Ishikawa (cell line): ENCODE measurements around the gene ZSWIM4.

ENCODE experiments used
- CEBPB ChIP-seq: IDR thresholded peaks from 2 replicates; pipeline ENCODE4 v1.6.1; 2012
- CREB1 ChIP-seq: IDR thresholded peaks from 2 replicates; pipeline ENCODE4 v1.6.1; 2012; ENCODE audit warnings: low read depth
- EGR1 ChIP-seq: IDR thresholded peaks from 2 replicates; pipeline ENCODE4 v1.6.1; 2012
- EP300 ChIP-seq: IDR thresholded peaks from 2 replicates; pipeline ENCODE4 v1.6.1; 2012; ENCODE audit warnings: borderline replicate concordance
- FOXM1 ChIP-seq: IDR thresholded peaks from 2 replicates; pipeline ENCODE4 v1.6.1; 2012; ENCODE audit warnings: low read depth, borderline replicate concordance
- MAX ChIP-seq: IDR thresholded peaks from 2 replicates; pipeline ENCODE4 v1.6.1; 2012
- NFIC ChIP-seq: IDR thresholded peaks from 2 replicates; pipeline ENCODE4 v1.6.1; 2012
- RAD21 ChIP-seq: IDR thresholded peaks from 2 replicates; pipeline ENCODE4 v1.6.1; 2012; ENCODE audit warnings: low read depth
- REST ChIP-seq: IDR thresholded peaks from 2 replicates; pipeline ENCODE4 v1.6.1; 2012; ENCODE audit warnings: low read depth, mild to moderate bottlenecking
- TAF1 ChIP-seq: IDR thresholded peaks from 2 replicates; pipeline ENCODE4 v1.6.1; 2012; ENCODE audit warnings: low read depth, mild to moderate bottlenecking
- TCF12 ChIP-seq: IDR thresholded peaks from 2 replicates; pipeline ENCODE4 v1.6.1; 2012; ENCODE audit warnings: low read depth
- TEAD4 ChIP-seq: IDR thresholded peaks from 2 replicates; pipeline ENCODE4 v1.6.1; 2012
- YY1 ChIP-seq: IDR thresholded peaks from 2 replicates; pipeline ENCODE4 v1.6.1; 2012; ENCODE audit warnings: low read depth
- ZBTB7A ChIP-seq: IDR thresholded peaks from 2 replicates; pipeline ENCODE4 v1.6.1; 2012; ENCODE audit warnings: low read depth
- TF ChIP-seq, protein P1 (sequence below): IDR thresholded peaks from 2 replicates; pipeline ENCODE4 v1.6.1; 2012

Gene ZSWIM4

DNA sequence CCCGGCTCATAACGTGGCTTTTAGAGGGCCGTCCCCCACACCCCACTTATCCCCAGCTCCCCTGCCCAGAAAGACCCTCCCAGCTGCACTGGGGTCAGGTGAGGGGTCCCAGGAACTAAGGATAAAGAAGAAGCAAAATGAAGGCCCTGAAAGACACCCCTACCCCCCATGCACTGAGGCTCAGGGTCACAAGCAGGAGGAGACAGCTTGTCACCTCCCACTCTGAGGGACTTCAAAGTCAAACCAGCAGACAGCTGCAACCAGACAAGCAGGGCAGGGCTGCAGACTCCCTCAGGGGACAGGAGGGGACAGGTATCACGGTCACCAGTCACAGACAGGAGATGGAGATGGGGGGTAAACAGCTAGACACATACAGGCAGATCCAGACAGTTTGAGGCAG lies 75.6 kb downstream of the ZSWIM4 start:
- TF ChIP-seq TCF12 (no peak), ZBTB7A (no peak), NFIC (no peak), FOXM1 (no peak), RAD21 (no peak)
- TF ChIP-seq, protein P1, sequence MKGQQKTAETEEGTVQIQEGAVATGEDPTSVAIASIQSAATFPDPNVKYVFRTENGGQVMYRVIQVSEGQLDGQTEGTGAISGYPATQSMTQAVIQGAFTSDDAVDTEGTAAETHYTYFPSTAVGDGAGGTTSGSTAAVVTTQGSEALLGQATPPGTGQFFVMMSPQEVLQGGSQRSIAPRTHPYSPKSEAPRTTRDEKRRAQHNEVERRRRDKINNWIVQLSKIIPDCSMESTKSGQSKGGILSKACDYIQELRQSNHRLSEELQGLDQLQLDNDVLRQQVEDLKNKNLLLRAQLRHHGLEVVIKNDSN, result no peak

GRCh38 chr19:13872339-13872694 lies 77.1 kb downstream of the ZSWIM4 start:
- TF ChIP-seq EGR1 (no peak), TEAD4 (no peak), CREB1 (no peak), ZBTB7A (no peak), CEBPB (no peak), YY1 (no peak), NFIC (no peak), RAD21 (no peak), FOXM1 (no peak), REST (no peak), EP300 (no peak), MAX (no peak), TAF1 (no peak), TCF12 (no peak)
- TF ChIP-seq, protein P1, result no peak

- no peak for TF ChIP-seq EP300
- no peak for TF ChIP-seq CREB1
- TF ChIP-seq FOXM1, result no peak
- TF ChIP-seq EGR1, result no peak
- TF ChIP-seq, protein P1, result no peak
- TF ChIP-seq MAX, result no peak
- no peak for TF ChIP-seq RAD21
- no peak for TF ChIP-seq TEAD4
- no peak for TF ChIP-seq NFIC
- no peak for TF ChIP-seq ZBTB7A
- no peak for TF ChIP-seq YY1
- TF ChIP-seq REST, result no peak
- no peak for TF ChIP-seq TAF1
- no peak for TF ChIP-seq CEBPB
- no peak for TF ChIP-seq TCF12
Measured at GRCh38 chr19:13872695-13873389, 77.6 kb downstream of the ZSWIM4 start.

DNA sequence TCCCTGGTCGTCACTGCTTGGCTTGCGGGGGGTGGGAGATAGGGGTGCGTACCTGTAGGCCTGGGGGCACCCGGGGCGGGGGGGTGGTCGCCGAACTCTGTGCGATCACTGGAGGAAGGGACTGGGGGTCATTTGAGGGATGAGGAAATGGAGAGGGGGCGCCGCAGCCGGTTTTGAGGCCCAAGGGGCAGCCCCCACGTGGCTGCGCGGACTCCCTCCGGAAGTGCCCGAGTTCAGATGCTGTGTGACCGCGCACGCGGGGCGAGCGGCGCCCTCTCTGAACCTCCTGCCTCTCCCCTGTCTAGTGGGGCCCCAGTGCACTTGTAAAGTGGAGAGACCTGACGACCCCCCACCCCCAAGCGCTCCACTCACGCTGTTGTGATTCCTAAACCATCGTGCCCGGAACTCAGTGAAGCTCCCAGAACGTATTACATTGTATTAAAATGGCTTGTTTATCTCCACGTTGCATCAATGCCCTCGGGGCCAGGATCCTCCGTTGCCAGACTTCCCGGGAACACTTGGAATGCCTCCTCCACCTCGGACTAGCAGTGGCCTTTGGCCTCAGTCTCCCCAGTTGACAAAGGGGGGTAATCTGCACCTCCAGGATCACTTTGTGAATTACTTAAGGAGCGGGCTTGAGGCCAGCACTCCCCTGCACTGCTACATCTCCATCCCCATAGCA lies 78.7 kb downstream of the ZSWIM4 start:
- TF ChIP-seq EGR1, result no peak
- TF ChIP-seq, protein P1, result no peak
- TF ChIP-seq NFIC, result no peak

- TF ChIP-seq MAX, result no peak
- no peak for TF ChIP-seq TEAD4
- no peak for TF ChIP-seq ZBTB7A
- no peak for TF ChIP-seq FOXM1
- TF ChIP-seq REST, result no peak
- no peak for TF ChIP-seq RAD21
- TF ChIP-seq EP300, result no peak
- TF ChIP-seq YY1, result no peak
- TF ChIP-seq CEBPB, result no peak
- TF ChIP-seq EGR1, result no peak
- TF ChIP-seq TAF1, result no peak
- TF ChIP-seq TCF12, result no peak
- TF ChIP-seq NFIC, result no peak
Measured at GRCh38 chr19:13875824-13876223, 80.6 kb downstream of the ZSWIM4 start.
